Measurements from ENCODE around the gene KRTAP7-1. TPM values are rescaled to one million over a fixed set of nuclear protein-coding genes. Genes with fewer than 3 reads are reported as not detected.

The KRTAP7-1 gene
- total RNA-seq, 1 experiment from 2014 or later = not detected

DNA sequence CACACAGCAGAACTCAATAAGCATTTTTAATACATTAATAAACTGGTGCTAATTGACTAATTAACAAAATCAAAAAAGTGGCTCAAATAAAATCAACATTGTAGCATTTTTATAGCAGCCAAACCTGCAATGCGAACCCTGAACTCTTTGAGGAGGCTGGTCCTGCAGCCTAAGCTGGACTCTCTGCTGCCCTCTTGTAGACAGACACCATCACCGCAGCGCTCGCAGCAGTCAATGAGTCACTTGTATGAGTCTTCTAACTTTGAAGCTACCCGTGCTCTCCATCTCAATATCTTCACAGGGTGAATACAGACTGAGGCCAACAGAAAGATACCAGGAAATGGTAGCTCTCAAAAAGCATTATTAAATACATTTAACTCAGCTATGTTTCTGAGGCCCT is 9.7 kb upstream of the KRTAP7-1 start:
- peak; percentile 58 for DNase-seq (ENCODE audit: unreplicated experiment)
- Mint-ChIP-seq H3K27me3 (ENCODE audit: insufficient read depth, unreplicated experiment) (peaks cover 27% of the 10 kb centered on the region), H3K4me1 (ENCODE audit: insufficient read depth, unreplicated experiment) (no peaks in the 10 kb centered on the region), H3K27ac (ENCODE audit: low read depth, unreplicated experiment) (no peak overlapping the region), H3K36me3 (ENCODE audit: insufficient read depth, unreplicated experiment) (no peaks in the 10 kb centered on the region), H3K4me3 (ENCODE audit: unreplicated experiment) (no peak overlapping the region), H3K9me3 (ENCODE audit: unreplicated experiment) (no peaks in the 10 kb centered on the region)
- TF ChIP-seq, protein P1, sequence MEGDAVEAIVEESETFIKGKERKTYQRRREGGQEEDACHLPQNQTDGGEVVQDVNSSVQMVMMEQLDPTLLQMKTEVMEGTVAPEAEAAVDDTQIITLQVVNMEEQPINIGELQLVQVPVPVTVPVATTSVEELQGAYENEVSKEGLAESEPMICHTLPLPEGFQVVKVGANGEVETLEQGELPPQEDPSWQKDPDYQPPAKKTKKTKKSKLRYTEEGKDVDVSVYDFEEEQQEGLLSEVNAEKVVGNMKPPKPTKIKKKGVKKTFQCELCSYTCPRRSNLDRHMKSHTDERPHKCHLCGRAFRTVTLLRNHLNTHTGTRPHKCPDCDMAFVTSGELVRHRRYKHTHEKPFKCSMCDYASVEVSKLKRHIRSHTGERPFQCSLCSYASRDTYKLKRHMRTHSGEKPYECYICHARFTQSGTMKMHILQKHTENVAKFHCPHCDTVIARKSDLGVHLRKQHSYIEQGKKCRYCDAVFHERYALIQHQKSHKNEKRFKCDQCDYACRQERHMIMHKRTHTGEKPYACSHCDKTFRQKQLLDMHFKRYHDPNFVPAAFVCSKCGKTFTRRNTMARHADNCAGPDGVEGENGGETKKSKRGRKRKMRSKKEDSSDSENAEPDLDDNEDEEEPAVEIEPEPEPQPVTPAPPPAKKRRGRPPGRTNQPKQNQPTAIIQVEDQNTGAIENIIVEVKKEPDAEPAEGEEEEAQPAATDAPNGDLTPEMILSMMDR (IDR thresholded peaks at IDR 0.05; ENCODE audit: unreplicated experiment) = peak; percentile 58
- ChIA-PET CTCF (interaction anchor here (0.5 to 2.1 kb wide), 36 partner anchors 9 to 743 kb away, joined by 3 to 14 read pairs (median 3); partner anchors contain the start of gene KRTAP7-1), POLR2A (interaction anchor here (1.0 kb wide), 1 partner anchor 69 kb away, joined by 3 read pairs; no protein-coding TSS in a partner anchor)
- intact Hi-C loops (cut with micrococcal nuclease) = loop anchor here (1.0 to 10.0 kb wide), 2 partner anchors 247 to 335 kb away; partner anchors contain the start of gene KRTAP19-5
- BruUV-seq (replicated peaks) = no TSS peak

DNA sequence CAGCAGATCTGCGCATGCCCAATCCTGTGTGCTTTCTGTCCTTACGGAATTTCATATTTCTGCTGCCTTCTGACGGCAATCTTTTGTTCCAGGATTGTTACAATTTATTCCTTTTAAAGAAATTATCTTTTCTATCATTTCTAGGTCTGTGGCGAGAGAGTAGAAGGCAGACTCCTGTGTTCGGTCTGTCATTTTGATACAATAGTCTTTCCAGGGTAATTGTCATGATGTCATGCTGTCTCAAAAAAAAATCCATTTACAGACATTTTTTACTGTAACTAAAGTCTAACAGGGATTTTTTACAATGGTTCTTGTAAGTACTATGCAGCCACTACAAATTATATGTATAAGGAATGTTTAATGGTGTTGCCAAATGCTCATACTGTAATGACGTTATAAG is 9.0 kb upstream of the KRTAP7-1 start:
- intact Hi-C loops (cut with micrococcal nuclease) = loop anchor here (10.0 kb wide), 1 partner anchor 334 kb away; the partner anchor contains the start of gene KRTAP19-5
- no TSS peak for BruUV-seq (replicated peaks)
- DNase-seq (ENCODE audit: unreplicated experiment) = no peak
- no peaks in the 10 kb centered on the region for H3K4me1 Mint-ChIP-seq (ENCODE audit: insufficient read depth, unreplicated experiment)
- no peaks in the 10 kb centered on the region for H3K36me3 Mint-ChIP-seq (ENCODE audit: insufficient read depth, unreplicated experiment)
- H3K9me3 Mint-ChIP-seq (ENCODE audit: unreplicated experiment) = no peaks in the 10 kb centered on the region
- no peak overlapping the region for H3K27ac Mint-ChIP-seq (ENCODE audit: low read depth, unreplicated experiment)
- ChIA-PET POLR2A (interaction anchor here (0.6 kb wide), 1 partner anchor 9 kb away, joined by 3 read pairs; no protein-coding TSS in a partner anchor), CTCF (interaction anchor here (0.6 to 2.1 kb wide), 11 partner anchors 9 to 744 kb away, joined by 3 to 14 read pairs (median 3); no protein-coding TSS in a partner anchor)
- peaks cover 20% of the 10 kb centered on the region for H3K27me3 Mint-ChIP-seq (ENCODE audit: insufficient read depth, unreplicated experiment)
- H3K4me3 Mint-ChIP-seq (ENCODE audit: unreplicated experiment) = no peak overlapping the region
- TF ChIP-seq, protein P1 (IDR thresholded peaks at IDR 0.05; ENCODE audit: unreplicated experiment) = no peak

DNA sequence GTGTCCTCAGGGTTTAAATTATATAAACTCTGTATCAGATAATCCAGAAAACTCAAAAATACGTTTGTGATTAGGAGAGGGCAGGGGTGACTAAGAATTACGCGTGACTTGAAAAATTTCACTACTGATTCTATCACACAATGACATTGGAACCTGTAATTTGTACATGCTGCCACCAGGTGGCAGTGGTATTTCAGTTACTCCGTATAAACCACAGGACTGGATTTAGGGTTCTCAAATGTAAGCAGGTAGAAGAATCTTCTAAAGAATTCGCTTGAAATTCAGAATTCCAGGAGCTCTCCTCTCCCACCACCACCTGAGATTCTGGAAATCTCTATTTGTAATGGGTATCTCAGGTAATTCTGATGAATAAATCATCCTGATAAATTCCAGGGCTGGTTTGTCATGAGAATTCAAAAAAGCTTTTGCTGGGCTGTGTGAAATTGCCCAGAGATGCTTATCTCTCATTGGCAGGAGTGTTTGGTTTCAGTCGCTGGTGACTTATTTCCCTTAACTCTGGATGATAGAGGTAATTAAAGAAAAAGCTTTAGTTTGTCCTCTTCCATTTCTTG is 1.7 kb upstream of the KRTAP7-1 start:
- ChIA-PET CTCF (interaction anchor here (0.5 to 3.2 kb wide), 18 partner anchors 8 to 1822 kb away, joined by 3 to 35 read pairs (median 3); no protein-coding TSS in a partner anchor), POLR2A (no interaction called here)
- peak; percentile 50 for DNase-seq (ENCODE audit: unreplicated experiment)
- Mint-ChIP-seq H3K9me3 (ENCODE audit: unreplicated experiment) (peaks cover 7% of the 10 kb centered on the region), H3K27ac (ENCODE audit: low read depth, unreplicated experiment) (no peak overlapping the region), H3K27me3 (ENCODE audit: insufficient read depth, unreplicated experiment) (peaks cover 8% of the 10 kb centered on the region), H3K4me3 (ENCODE audit: unreplicated experiment) (no peak overlapping the region), H3K4me1 (ENCODE audit: insufficient read depth, unreplicated experiment) (no peaks in the 10 kb centered on the region), H3K36me3 (ENCODE audit: insufficient read depth, unreplicated experiment) (no peaks in the 10 kb centered on the region)
- no TSS peak for BruUV-seq (replicated peaks)
- TF ChIP-seq, protein P1 (IDR thresholded peaks at IDR 0.05; ENCODE audit: unreplicated experiment) = peak; percentile 72
- intact Hi-C loops (cut with micrococcal nuclease) = loop anchor here (1.0 to 10.0 kb wide), 2 partner anchors 255 to 326 kb away; partner anchors contain the start of gene KRTAP19-5

DNA sequence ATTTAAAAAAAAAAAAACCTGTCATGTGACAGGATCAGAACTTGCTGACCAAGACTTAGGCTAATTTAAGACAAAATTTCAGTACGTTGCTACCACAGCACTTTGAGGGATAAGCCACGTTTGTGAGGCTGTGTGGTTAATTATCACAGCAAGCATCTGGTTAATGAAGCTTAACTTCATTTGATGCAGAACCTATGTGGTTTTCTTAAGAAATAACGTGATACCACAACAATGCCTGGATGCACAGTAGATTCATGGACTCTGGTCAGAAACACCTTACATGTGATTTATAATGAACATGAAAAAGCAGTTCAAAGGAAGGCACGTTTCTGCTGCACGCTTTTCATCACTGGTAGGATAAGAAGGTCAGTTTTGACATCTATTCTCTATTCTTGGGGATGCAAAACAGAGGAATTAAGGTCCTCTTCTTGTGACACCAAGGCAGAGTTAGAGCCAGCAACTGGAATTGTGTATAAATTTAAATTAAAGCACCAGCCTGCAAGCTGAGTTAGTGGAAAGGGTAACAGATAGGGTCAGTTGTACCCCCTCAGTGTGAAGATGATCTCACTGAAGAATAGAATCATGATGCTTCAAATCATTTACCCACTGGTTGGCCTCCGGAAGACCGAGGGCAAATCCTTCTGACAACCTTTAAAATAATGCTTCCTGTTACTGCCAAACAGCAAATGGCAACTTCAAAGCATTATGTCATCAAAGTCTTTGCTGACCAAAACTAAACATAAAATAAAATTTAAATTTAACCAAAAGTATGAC is 10.5 kb downstream of the KRTAP7-1 start:
- POLR2A ChIA-PET = interaction anchor here (0.7 kb wide), 1 partner anchor 19 kb away, joined by 3 read pairs; no protein-coding TSS in a partner anchor

More for the DNA sequence above, 10.5 kb downstream of the KRTAP7-1 start:
- H3K4me1 Mint-ChIP-seq (ENCODE audit: insufficient read depth, unreplicated experiment) = no peaks in the 10 kb centered on the region
- no peak overlapping the region for H3K4me3 Mint-ChIP-seq (ENCODE audit: unreplicated experiment)
- TF ChIP-seq, protein P1 (IDR thresholded peaks at IDR 0.05; ENCODE audit: unreplicated experiment) = no peak
- no peak overlapping the region for H3K27ac Mint-ChIP-seq (ENCODE audit: low read depth, unreplicated experiment)
- peaks cover 71% of the 10 kb centered on the region for H3K27me3 Mint-ChIP-seq (ENCODE audit: insufficient read depth, unreplicated experiment)
- H3K9me3 Mint-ChIP-seq (ENCODE audit: unreplicated experiment) = no peaks in the 10 kb centered on the region
- intact Hi-C loops (cut with micrococcal nuclease) = no loop called here
- no peaks in the 10 kb centered on the region for H3K36me3 Mint-ChIP-seq (ENCODE audit: insufficient read depth, unreplicated experiment)
- DNase-seq (ENCODE audit: unreplicated experiment) = no peak
- BruUV-seq (replicated peaks) = no TSS peak
- CTCF ChIA-PET = interaction anchor here (0.6 to 0.7 kb wide), 2 partner anchors 39 to 47 kb away, joined by 3 to 4 read pairs; no protein-coding TSS in a partner anchor

All from MCF 10A (cell line).